Stimulated activated naive B cell treated with anti-CD40 and anti-IgM and Interleukin-4, amounts not matched to agents 10 μg/mL and 1 μg/mL and 100 μg/mL, for 72 hours (primary cell): Measurements from ENCODE around the gene CLRN3.

Experiments used
- ATAC-seq, 2 donors: fragments of 150-1000 bp; cut with Tn5 transposase; replicated peaks; 2 replicates each; pipeline ENCODE4 v1.10.0; 2021; ENCODE audit warnings: moderate library complexity in 1 of 2
- DNase-seq: peaks from one replicate; pipeline ENCODE4 v3.0.0; 2021
- H3K27ac Mint-ChIP-seq: one replicate; pipeline ENCODE4 v1.8.0; 2022; ENCODE audit warnings: mild to moderate bottlenecking, mixed read lengths
- H3K27me3 Mint-ChIP-seq, 2 donors: one replicate each; pipeline ENCODE4 v1.8.0; 2022; ENCODE audit warnings: mixed read lengths in 2 of 2
- H3K36me3 Mint-ChIP-seq, 2 donors: one replicate each; pipeline ENCODE4 v1.8.0; 2022; ENCODE audit warnings: mixed read lengths in 2 of 2, mild to moderate bottlenecking in 1 of 2
- H3K4me1 Mint-ChIP-seq, 2 donors: one replicate each; pipeline ENCODE4 v1.8.0; 2022; ENCODE audit warnings: mixed read lengths in 2 of 2, mild to moderate bottlenecking in 1 of 2
- H3K4me3 Mint-ChIP-seq, 2 donors: one replicate each; pipeline ENCODE4 v1.8.0; 2022; ENCODE audit warnings: mild to moderate bottlenecking in 2 of 2, mixed read lengths in 2 of 2, moderate library complexity in 1 of 2
- H3K9me3 Mint-ChIP-seq, 2 donors: one replicate each; pipeline ENCODE4 v1.8.0; 2022; ENCODE audit warnings: mixed read lengths in 2 of 2, mild to moderate bottlenecking in 1 of 2

The CLRN3 gene, protein sequence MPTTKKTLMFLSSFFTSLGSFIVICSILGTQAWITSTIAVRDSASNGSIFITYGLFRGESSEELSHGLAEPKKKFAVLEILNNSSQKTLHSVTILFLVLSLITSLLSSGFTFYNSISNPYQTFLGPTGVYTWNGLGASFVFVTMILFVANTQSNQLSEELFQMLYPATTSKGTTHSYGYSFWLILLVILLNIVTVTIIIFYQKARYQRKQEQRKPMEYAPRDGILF

DNA sequence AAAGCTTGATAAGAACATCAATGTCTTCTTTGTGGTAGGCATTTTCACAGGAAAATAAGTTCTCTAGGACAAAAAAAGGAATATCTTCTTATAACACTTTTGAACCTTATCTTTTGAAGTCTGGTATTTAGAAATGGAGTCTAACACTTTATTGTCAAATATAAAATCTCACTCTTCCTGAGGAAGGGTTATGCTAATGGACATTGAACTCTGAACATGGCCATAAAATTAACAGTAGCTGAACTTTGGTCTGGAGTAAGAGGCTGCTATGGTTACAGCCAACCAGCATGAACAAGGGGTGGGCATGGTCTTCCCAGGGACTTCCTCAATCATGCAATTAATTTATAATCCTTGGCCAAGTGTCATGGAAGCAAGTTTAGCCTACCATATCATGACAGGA, at the start of gene CLRN3:
CLRN3 (minus strand) TSS at position 199 of the 400 bp plus-strand sequence; CDS start at position 42, 157 bp downstream.
- Mint-ChIP-seq H3K27ac (no peak within 1 kb of the TSS), H3K27me3 (peaks cover 3 to 6% of the 10 kb centered on the region in 2 donors), H3K4me3 (no peak within 1 kb of the TSS), H3K36me3 (no peaks in the 10 kb centered on the region), H3K9me3 (peaks cover 0 to 2% of the 10 kb centered on the region in 2 donors), H3K4me1 (no peaks in the 10 kb centered on the region)
- ATAC-seq (no peak), DNase-seq (no peak)

DNA sequence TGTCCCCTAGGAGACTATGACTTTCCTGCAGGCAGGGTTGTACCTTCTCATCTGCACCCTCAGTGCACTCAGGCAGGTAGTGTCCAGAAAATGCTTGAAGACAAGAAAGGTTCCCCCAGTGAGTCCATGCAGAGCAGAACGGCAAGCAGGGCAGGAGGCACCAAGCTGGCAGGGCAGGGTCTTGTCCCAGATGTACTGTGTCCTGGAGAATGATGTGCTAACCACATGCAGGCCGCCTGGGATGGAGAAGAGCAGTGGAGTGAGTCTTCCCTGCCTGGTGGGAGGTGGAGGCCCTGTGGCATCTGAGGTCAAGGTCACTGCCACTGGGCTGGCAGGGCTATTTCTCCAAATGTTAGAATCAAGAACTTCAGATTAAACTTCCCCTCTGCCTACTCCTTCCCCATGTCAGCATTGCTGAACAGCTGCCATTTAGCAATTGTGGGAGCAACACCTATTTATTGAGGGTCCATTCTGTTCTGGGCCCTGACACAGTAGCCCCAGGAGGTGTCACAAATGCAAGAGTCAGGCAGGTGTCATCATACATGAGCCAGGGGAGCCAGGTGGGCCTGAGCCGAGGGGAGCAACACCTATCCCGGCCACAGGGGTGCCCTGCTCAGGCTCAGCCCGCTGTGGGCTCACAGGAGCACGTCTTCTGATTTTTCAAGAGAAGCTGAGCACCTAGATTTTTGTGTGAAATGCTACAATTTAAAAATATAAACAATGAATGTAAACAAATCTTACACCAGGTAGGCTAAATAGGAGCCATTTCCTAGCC, 48.3 kb upstream of the CLRN3 start:
- Mint-ChIP-seq H3K4me1 (peaks cover 9 to 10% of the 10 kb centered on the region in 2 donors), H3K9me3 (no peaks in the 10 kb centered on the region), H3K4me3 (no peak overlapping the region), H3K27ac (no peak overlapping the region), H3K36me3 (no peaks in the 10 kb centered on the region), H3K27me3 (peaks cover 16 to 28% of the 10 kb centered on the region in 2 donors)
- DNase-seq (no peak), ATAC-seq (no peak)

DNA sequence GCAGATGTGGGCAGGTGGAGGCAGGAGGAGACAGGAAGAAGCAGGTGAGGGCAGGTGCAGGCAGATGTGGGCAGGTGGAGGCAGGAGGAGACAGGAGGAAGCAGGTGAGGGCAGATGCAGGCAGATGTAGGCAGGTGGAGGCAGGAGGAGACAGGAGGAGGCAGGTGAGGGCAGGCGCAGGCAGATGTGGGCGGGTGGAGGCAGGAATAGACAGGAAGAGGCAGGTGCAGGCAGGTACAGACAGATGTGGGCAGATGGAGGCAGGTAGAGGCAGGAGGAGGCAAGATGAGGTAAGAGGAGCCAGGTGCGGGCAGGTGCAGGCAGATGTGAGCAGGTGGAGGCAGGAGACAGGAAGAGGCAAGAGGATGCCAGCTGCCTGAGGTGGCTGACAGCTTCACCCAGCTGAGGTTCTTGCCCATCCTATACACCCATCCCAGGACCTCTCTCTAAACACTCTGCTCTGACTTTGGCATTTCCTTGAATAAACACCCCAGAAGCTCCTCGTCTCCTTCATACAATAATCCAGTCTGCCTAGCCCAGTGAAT, 47.1 kb upstream of the CLRN3 start:
- H3K4me1 Mint-ChIP-seq, result no peaks in the 10 kb centered on the region
- ATAC-seq (no peak), DNase-seq (no peak)
- no peak overlapping the region for H3K27ac Mint-ChIP-seq
- peaks cover 26 to 40% of the 10 kb centered on the region in 2 donors for H3K27me3 Mint-ChIP-seq
- no peaks in the 10 kb centered on the region for H3K36me3 Mint-ChIP-seq
- no peak overlapping the region for H3K4me3 Mint-ChIP-seq
- H3K9me3 Mint-ChIP-seq, result no peaks in the 10 kb centered on the region

DNA sequence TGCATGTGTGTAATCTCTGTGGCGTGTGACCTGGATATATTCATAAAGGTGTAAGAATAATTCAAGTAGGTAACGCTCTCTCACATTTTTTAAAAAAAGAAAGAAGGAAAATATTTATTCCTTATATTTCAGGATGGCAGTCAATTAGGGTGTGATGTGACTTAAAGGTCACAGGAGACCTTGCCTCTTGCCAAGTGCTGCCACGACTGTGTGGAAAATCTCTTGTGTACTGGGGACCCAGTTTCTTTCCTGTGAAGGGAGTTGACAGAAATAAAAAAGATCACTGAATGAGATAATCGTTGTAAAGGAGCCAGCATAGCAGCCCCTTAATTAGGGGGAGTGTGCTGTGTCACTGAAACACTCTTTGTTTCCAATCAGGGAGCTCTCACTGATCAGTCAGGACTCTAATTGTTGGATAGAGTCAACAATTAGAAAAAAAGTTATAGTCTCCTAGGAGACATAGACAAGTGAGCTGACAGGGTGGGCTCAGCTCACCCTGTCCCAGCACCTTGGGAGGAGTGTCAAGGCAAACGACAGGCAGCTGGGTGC, 45.2 kb upstream of the CLRN3 start:
- no peak overlapping the region for H3K27ac Mint-ChIP-seq
- H3K36me3 Mint-ChIP-seq, result no peaks in the 10 kb centered on the region
- DNase-seq, result no peak
- ATAC-seq, result no peak
- peaks cover 28 to 35% of the 10 kb centered on the region in 2 donors for H3K27me3 Mint-ChIP-seq
- H3K9me3 Mint-ChIP-seq, result peaks cover 0 to 1% of the 10 kb centered on the region in 2 donors
- no peaks in the 10 kb centered on the region for H3K4me1 Mint-ChIP-seq
- no peak overlapping the region for H3K4me3 Mint-ChIP-seq

DNA sequence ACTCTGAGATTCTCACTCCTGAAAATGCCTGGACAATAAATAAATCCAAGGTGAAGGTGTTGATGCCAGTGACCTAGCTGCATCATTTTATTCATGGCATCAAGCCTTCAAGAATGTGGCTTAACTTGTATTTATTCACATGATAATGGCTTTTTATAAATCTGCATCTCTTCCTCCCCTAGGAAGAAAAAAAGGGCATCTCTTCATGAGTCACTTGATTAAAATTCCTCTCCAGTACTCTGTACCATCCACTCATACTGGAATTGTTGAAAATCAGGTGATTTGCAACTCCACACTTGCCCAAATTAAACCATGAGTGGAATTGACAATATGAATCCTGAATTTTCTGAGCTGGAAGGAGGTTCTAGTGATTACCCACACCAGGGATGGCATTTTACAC, 44.3 kb upstream of the CLRN3 start:
- Mint-ChIP-seq H3K4me1 (no peaks in the 10 kb centered on the region), H3K27ac (no peak overlapping the region), H3K4me3 (no peak overlapping the region), H3K27me3 (peaks cover 27 to 31% of the 10 kb centered on the region in 2 donors), H3K9me3 (peaks cover 0 to 3% of the 10 kb centered on the region in 2 donors), H3K36me3 (no peaks in the 10 kb centered on the region)
- no peak for DNase-seq
- ATAC-seq, result no peak

DNA sequence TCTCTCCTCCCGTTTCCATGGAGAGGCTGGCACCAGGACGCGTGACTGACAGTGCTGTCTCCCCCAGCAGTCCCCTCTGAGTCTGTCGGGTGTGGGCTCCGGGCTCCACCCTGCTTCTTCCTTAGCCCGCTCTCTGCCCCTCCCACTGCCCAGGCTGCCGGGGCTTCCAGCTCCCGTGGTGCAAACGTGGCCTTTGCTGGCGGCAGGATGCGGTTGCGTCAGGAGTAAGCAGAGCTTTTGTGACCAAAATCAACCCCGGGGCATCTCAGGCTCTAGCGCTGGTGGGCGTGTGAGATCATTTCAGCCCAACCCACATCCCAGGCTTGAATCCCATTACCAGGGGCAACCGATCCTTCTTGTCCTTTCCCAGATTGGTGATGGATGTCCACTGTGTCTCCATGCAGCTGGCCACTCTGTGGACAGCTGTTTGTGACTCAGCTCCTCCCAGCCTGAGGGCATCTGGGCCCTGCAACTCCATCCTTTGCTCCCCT, 42.4 kb upstream of the CLRN3 start:
- ATAC-seq (no peak), DNase-seq (no peak)
- H3K9me3 Mint-ChIP-seq, result peaks cover 0 to 3% of the 10 kb centered on the region in 2 donors
- H3K27ac Mint-ChIP-seq, result peak overlapping the region; percentile 66
- H3K4me3 Mint-ChIP-seq, result no peak overlapping the region
- no peaks in the 10 kb centered on the region for H3K4me1 Mint-ChIP-seq
- H3K36me3 Mint-ChIP-seq, result no peaks in the 10 kb centered on the region
- peaks cover 24 to 28% of the 10 kb centered on the region in 2 donors for H3K27me3 Mint-ChIP-seq

DNA sequence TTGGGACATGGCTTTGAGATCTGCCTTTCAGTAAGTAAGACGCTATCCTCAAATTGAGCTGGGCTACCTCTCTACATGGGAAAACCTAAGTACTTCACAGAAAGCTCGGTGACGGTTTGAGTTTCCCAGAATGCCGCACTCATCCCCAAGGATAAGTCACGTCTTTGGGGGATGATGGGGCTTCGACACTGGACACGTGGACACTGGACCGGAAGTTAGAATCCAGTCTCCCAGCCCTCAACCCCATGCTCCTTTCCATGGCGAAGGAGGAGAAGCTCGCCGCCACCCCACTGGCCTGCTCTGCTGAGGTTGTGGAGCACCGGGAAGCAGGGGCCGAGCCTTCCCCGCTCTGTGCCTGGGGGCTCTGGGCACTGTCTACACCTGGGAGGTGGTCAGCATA, 41.6 kb upstream of the CLRN3 start:
- H3K36me3 Mint-ChIP-seq, result no peaks in the 10 kb centered on the region
- H3K27me3 Mint-ChIP-seq, result peaks cover 17 to 20% of the 10 kb centered on the region in 2 donors
- no peak for ATAC-seq

DNA sequence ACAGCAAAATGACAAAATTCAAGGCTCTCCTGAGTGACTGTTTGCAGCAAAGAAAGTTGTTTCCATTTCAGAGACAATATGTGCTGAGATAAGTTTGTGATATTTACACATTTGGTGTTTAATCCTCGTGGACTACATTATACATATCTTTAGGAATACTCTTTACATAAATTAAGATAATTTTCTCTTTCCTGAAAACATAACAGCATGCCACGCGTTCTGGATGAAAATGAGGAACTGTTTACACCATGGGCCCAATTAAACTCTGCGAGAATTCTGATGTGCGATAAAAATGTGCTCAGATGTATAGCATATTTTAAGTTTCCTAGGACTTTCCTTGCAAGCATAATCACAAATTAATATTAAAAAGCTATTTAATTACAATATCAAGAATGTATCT, 40.5 kb upstream of the CLRN3 start:
- H3K4me1 Mint-ChIP-seq, result no peaks in the 10 kb centered on the region
- H3K36me3 Mint-ChIP-seq, result no peaks in the 10 kb centered on the region
- H3K4me3 Mint-ChIP-seq, result no peak overlapping the region
- no peak overlapping the region for H3K27ac Mint-ChIP-seq
- ATAC-seq (no peak), DNase-seq (no peak)
- peaks cover 0 to 3% of the 10 kb centered on the region in 2 donors for H3K9me3 Mint-ChIP-seq
- peaks cover 15 to 18% of the 10 kb centered on the region in 2 donors for H3K27me3 Mint-ChIP-seq

More for the DNA sequence above, 41.6 kb upstream of the CLRN3 start:
- no peak for DNase-seq
- no peaks in the 10 kb centered on the region for H3K4me1 Mint-ChIP-seq
- H3K27ac Mint-ChIP-seq, result no peak overlapping the region
- no peak overlapping the region for H3K4me3 Mint-ChIP-seq
- H3K9me3 Mint-ChIP-seq, result peaks cover 0 to 3% of the 10 kb centered on the region in 2 donors

DNA sequence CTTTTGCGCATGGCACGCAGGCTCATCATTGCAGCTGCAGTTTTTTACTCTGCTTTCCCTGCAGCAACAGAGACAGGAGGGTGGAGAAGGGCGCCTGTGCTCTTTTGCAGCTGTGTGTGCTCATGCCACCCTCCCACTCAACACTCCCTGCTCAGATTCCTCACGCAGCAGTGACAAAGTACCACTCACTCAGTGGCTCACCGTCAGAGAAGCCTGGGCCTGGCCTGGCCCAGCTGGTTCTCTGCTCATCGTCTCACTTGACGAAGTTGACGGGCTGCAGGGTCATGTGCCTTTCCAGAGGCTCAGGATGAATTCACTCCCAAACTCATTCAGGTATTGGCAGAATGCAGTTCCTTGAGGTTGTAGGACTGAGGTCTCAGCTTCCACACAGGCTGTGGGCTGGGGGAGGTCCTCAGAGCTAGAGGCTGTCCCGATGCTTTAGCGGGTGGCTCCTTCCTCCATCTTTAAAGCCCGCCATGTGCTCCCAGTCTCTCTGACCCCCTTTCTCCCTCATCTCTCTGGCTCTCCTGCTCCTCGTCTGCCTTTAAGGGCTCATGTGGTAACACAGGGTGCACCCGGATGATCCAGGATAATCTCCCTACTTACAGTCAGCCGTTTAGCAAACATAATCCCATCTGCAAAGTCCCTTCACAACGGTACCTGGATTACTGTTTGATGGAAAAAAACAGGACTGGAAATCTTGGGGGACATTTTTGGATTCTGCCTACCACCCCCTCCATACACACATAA, 40.0 kb upstream of the CLRN3 start:
- Mint-ChIP-seq H3K27ac (no peak overlapping the region), H3K27me3 (peaks cover 12 to 14% of the 10 kb centered on the region in 2 donors), H3K4me1 (no peaks in the 10 kb centered on the region), H3K4me3 (no peak overlapping the region), H3K36me3 (no peaks in the 10 kb centered on the region), H3K9me3 (peaks cover 0 to 3% of the 10 kb centered on the region in 2 donors)
- ATAC-seq, result no peak
- no peak for DNase-seq

DNA sequence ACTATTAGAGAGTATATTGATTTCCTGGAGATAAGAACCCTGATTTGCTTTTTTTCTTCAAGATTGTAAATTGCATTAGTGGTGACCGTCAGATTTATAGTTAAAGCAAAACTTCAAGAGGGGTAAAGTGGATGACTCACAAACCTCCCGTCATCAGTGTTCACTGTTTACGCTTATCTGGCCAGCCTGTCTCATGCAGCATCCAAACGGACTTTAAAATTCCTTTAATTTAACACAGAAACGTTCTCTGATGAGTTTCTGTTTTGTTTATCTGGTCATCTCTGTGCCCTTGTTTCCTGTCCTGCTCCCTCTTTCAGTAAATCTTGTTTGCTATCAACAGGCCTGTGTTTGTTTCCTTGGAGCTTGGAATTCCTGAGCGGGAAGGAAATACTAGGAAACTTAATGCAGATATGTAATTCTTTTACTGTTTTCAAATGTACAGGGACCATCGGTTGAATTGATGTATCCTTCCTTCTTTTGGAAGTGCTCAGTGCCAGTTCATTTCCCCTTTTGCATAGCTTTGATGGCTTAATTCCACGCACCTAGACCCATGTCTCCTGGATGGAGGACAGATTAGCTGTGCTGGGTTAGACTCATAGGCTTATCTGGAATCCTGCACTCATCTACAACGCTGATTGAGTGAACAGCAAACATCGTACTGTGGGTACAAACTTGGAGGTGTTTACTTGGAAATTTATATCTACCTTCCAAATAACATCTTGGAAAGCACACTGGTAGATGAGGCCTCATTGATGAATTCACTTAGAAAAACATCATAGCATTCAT, 35.5 kb upstream of the CLRN3 start:
- Mint-ChIP-seq H3K36me3 (no peaks in the 10 kb centered on the region), H3K27me3 (peaks cover 4 to 5% of the 10 kb centered on the region in 2 donors), H3K4me3 (no peak overlapping the region), H3K4me1 (peaks cover 3 to 5% of the 10 kb centered on the region in 2 donors), H3K9me3 (peaks cover 0 to 3% of the 10 kb centered on the region in 2 donors), H3K27ac (no peak overlapping the region)
- DNase-seq (no peak), ATAC-seq (no peak)

DNA sequence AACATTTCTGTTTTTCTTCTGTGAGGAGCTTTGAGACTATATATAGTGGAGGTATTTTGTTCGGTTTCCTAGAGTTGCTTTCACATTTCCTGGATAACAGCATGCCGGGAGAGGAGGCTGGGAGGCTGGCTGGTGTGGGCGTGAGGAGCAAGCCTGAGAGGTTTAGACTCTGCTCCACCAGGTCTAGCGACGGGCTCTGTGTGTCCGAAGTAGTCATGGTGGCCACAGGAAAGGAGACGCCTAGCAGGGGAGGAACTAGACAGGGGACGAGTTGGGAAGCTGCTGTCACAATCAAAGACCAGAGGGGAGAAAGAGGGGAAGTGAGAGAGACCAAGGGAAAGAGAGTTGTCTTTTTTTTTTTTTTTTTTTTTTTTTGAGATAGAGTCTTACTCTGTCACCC, 33.7 kb upstream of the CLRN3 start:
- DNase-seq, result no peak
- ATAC-seq, result no peak
- H3K4me1 Mint-ChIP-seq, result peaks cover 3 to 5% of the 10 kb centered on the region in 2 donors
- no peak overlapping the region for H3K4me3 Mint-ChIP-seq
- no peaks in the 10 kb centered on the region for H3K36me3 Mint-ChIP-seq
- peaks cover 0 to 5% of the 10 kb centered on the region in 2 donors for H3K27me3 Mint-ChIP-seq
- no peaks in the 10 kb centered on the region for H3K9me3 Mint-ChIP-seq
- no peak overlapping the region for H3K27ac Mint-ChIP-seq

DNA sequence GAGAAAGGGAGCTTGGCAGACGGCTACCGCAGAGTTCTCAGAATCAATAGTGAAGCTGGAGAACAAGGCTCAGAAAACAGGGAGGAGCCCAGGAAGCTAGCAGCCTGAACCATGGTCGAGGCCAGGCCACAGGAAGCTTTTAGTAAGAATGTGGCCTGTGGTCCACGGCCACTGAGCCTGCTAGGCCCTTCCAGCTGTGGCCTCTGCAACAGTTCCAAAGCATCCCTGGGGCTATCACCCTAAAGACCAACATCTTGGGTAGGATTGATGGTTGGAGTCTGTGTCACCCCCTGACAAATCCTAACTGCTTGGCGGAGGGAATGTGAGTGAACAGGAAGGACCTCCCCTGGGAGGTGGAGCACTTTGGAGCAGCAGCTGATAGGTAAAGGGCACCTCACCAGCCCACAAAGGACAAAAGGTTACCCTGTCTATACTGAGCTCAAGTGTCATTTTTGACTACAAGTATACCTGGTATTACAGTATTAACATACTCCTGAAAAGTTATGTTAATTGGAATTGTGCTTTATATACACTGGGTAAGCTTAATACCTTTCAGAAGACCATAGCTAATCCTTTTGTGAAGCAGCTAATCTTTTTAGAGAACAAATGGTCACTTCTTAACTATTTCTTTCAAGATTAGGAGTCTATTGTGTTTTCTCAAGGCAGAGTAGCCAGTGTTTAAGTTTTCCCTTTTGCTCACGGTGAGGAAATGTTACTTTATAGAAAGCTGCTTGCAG, 32.9 kb upstream of the CLRN3 start:
- Mint-ChIP-seq H3K36me3 (no peaks in the 10 kb centered on the region), H3K27me3 (peaks cover 0 to 5% of the 10 kb centered on the region in 2 donors), H3K9me3 (no peaks in the 10 kb centered on the region), H3K4me3 (no peak overlapping the region), H3K4me1 (peaks cover 4 to 6% of the 10 kb centered on the region in 2 donors), H3K27ac (no peak overlapping the region)
- DNase-seq (no peak), ATAC-seq (no peak)

DNA sequence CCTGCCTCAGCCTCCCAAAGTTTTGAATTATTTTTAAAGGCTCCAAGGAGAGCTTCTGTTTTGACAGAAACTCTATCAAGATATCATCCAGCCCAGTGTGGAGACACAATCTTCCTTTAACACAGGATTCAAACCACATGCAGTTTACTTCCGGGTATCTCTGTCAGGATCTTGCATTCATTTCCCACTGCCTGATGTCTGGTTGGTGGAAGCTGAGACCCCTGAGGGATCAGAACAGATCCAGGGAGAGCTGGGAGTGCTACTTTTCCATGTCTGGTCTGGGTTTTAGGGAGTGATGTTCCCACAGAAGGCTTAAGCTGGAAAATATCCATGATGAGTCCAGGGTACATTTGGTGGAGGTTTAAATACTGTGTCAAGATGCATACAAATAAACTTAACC, 30.9 kb upstream of the CLRN3 start:
- Mint-ChIP-seq H3K4me3 (no peak overlapping the region), H3K4me1 (peaks cover 17 to 21% of the 10 kb centered on the region in 2 donors), H3K36me3 (no peaks in the 10 kb centered on the region), H3K9me3 (no peaks in the 10 kb centered on the region), H3K27ac (no peak overlapping the region), H3K27me3 (peaks cover 0 to 5% of the 10 kb centered on the region in 2 donors)
- DNase-seq, result no peak
- no peak for ATAC-seq
